Amniotic stem cell (primary cell): Measurements from ENCODE around the gene ZSCAN12.
"Not testable (repeated sequence)": the region's sequence is repeated elsewhere in the genome, so short reads cannot be mapped to it uniquely, and the experiment has no call there.

Source experiments
- DNase-seq: peaks from one replicate; lab custom pipeline; 2025; lab: John Stamatoyannopoulos, UW

Gene ZSCAN12

GRCh38 chr6:28393912-28394662 lies 5.5 kb downstream of the ZSCAN12 start:
- no peak for DNase-seq

DNA sequence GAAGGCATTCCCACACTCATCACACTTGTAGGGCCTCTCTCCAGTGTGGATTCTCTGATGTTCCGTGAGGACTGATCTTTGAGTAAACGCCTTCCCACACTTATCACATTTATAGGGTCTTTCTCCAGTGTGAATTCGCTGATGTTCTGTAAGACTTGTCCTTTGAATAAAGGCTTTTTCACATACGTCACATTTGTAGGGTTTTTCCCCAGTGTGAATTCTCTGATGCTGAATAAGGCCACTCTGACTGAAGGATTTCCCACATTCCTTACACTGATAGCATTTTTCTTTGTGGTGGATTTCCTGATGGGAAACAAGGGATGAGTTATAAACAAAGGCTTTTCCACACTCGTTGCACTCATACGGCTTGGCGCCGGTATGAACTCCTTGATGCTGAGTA lies 8.9 kb downstream of the ZSCAN12 start:
- DNase-seq: no peak

DNA sequence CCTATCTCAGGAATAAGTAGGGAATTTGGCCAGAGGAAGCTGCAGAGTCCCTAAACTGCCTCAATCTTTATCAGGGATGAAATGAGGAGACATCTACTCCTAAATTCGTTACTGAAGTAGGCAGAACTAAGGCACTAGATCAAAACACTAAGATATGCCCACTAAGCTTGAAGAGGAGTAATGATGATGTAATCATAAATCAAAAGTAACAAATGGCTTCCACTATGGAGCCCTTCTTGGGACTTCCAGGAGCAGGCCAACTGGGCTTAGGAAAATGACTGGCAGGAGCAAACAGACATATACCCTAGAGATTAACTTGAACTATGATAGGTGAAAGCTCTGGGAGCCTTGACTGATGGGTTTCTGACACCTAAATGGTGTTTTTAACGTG lies 15.4 kb downstream of the ZSCAN12 start:
- DNase-seq: no peak

GRCh38 chr6:28383235-28384142 lies 16.1 kb downstream of the ZSCAN12 start:
- peak; percentile 16 for DNase-seq

DNA sequence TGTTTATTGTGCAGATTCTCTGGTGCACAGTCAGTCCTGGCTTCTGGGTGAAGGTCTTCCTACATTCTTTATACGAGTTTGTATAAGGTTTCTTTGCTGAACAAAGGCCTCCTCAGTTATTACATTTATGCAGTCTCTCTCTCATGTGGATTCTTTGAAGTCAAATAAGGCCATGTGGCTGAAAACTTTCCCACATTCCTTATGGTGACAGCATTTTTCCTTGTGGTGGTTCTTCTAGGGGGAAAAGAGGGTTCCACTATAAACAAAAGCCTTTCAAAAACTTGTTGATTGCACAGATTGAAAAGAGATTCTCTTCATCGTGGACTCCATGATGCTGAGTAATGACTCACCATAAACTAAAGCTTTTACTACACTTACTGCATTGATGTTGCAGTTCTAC lies 19.2 kb downstream of the ZSCAN12 start:
- no peak for DNase-seq

GRCh38 chr6:28378644-28379043 lies 20.9 kb downstream of the ZSCAN12 start:
- DNase-seq: no peak

- no peak for DNase-seq
Measured at GRCh38 chr6:28377879-28378278, 21.7 kb downstream of the ZSCAN12 start.

DNA sequence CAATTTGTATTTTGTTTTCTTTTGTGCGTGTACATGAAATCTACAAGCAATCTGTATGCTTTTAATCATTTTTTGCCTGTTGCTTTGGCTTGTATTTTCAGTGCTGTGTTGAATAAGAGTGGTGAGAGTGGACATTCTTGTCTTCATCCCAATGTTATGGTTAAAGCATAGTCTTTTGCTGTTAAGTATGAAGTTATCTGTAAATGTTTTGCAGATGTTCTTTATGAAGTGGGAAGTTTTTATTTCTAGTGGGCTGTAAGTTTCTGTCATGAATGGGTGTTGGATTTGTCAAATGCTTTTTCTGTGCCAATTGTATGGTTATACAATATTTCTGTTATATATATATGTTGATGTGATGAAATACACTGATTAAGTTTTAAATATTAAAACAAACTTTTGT lies 25.6 kb downstream of the ZSCAN12 start:
- no peak for DNase-seq

DNA sequence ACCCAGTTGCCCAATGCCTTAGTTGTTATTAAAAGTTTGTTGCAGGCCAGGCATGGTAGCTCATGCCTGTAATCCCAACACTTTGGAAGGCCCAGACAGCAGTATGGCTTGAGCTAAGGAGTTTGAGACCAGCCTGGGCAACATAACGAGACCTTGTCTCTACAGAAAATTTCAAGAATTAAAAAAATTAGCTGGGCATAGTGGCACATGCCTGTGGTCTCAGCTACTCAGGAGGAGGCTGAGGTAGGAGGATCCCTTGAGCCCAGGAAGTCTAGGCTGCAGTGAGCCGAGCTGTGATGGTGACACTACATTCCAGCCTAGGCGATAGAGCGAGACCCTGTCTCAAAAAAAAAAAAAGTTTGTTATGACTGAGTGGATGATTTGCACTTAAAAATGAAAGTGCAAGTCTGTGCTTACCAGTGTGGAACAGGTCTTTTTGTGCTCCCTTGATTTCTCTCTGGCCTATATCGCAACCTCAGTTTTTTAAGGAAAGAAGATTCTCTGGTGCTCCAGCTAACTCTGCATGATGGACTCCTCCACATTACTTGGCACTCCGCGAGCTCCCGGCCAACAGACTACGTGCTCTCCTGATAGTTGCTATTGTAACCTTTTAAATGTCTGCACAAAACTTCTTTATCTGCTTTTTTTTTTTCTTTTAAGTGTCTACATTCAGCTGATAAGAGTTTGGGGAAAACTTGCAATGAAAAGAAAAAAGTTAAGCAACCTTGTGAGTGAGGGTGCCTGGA lies 27.7 kb downstream of the ZSCAN12 start:
- DNase-seq: no peak

- DNase-seq: no peak
Measured at GRCh38 chr6:28371280-28371679, 28.3 kb downstream of the ZSCAN12 start.

DNA sequence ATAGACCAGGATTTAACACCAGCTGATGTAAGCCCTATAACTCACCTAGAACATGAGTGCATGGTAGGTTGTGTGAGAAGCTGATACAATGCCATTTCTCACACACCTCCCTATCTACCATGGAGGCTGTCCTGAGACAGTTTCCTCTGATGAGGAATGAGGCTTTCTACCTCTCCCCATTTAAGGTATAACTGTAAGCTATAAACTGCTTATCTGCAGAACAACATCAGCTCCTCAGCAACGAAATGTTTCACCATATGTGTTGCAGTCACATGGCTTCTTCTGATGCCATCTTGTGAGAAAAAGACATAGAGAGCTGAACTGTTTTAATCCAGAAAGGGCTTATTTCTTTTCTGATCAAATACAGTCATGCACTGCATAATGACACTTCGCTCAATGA lies 29.1 kb downstream of the ZSCAN12 start:
- no peak for DNase-seq

DNA sequence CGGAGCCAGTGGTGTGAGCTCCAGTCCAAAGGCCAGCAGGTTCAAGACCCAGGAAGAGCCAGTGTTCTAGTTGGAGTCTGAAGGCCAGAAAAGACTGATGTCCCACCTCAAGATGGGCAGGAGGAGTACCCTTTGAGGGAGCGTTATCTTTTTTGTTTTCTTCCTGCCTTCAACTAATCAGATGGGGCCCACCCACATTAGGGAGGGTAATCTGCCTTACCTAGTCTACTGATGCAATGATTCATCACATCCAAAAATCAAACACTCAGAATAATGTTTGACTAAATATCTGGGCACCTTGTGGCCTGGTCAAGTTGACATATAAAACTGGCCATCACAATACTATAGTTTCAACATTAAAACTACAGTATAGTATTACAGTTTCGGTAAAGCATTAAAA lies 30.1 kb downstream of the ZSCAN12 start:
- DNase-seq: no peak

GRCh38 chr6:28368522-28368921 lies 31.0 kb downstream of the ZSCAN12 start:
- DNase-seq: no peak

DNA sequence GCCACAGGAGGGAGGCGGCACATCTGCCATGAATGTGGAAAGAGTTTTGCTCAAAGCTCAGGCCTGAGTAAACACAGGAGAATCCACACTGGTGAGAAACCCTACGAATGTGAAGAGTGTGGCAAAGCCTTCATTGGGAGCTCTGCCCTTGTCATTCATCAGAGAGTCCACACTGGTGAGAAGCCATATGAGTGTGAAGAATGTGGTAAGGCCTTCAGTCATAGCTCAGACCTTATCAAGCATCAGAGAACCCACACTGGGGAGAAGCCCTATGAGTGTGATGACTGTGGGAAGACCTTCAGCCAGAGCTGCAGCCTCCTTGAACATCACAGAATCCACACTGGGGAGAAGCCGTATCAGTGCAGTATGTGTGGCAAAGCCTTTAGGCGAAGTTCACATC lies 34.0 kb downstream of the ZSCAN12 start:
- not testable (repeated sequence) for DNase-seq

DNA sequence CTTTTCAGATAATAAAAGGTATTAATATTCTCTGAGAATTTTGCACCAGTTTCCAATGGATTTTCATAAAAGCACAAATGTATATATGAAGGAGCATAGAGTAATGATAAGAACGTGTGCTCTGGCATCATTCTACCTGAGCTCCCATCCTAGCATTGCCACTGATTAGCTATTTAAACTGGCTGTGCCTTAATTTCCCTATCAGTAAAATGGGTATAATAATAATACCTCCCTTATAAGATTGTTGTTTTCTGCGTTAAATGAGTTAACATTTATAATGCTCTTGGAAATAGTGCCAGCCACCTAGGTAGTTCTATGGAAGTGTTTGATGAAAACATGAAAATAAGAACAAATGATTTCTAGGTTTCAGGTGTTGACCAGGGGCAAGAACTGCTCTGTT lies 38.6 kb downstream of the ZSCAN12 start:
- no peak for DNase-seq

- not testable (repeated sequence) for DNase-seq
Measured at GRCh38 chr6:28359562-28359961, 40.0 kb downstream of the ZSCAN12 start.

GRCh38 chr6:28357036-28357435 lies 42.5 kb downstream of the ZSCAN12 start:
- DNase-seq: no peak

GRCh38 chr6:28356666-28357020 lies 42.9 kb downstream of the ZSCAN12 start:
- no peak for DNase-seq

GRCh38 chr6:28355743-28356665 lies 43.5 kb downstream of the ZSCAN12 start:
- peak; percentile 80 for DNase-seq

DNA sequence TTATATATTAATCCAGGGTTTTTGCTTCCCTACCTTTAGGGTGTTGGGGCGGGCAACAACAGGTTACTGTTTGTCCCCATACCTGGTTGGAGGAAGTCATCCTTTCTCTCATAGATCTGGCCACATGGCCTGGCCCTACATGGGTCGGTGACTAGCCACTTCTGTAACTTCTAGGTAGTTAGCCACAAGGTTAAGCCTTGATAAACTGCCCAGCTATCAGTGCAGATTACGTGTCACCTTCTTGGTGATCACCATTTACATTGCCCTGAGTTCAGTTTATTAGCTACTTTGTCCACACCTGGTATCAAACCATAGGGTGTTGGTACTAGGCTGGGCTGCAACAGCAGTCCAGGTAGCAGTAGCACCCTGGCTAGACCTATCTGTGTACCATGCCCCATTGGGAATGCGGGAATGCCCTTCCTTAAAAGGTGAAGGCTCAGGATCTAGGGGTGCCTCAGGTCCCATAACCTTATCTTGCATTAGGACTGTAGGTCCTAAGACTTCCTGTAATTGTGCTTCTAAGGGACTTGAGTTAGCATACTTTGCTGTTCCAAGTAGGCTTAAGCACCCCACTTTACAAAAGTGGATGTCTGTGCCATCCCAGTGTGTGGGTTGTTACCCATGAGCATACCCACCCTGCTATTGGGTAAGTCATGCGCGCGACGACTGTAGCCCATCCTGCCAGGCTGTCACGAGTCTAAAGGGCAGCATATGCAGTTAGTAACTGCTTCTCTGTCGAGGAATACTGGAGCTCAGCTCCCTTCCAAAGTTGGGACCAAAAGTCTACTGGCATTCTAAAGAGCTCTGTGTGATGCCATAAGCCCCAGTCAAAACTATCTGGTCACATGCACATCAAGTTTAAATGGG lies 44.6 kb downstream of the ZSCAN12 start:
- DNase-seq: no peak
